Smooth muscle cell (in vitro differentiated cells): ENCODE measurements around the gene IFI27L1. TPM values are rescaled to one million over a fixed set of nuclear protein-coding genes. Genes with fewer than 3 reads are reported as not detected.

Experiments used
- DNase-seq: peaks from one replicate; lab custom pipeline; 2025; ENCODE audit not compliant: unreplicated experiment; lab: John Stamatoyannopoulos, UW
- H2AFZ ChIP-seq: fragments of 200-600 bp; sonication (generic); 2 replicates; pipeline ENCODE4 v1.6.0; 2016; ENCODE audit warnings: antibody characterized with exemption, low read depth, mild to moderate bottlenecking
- H3F3A ChIP-seq: fragments of 200-600 bp; sonication (generic); 2 replicates; pipeline ENCODE4 v1.6.0; 2017; ENCODE audit warnings: antibody characterized with exemption, low read depth
- H3K27ac ChIP-seq: fragments of 200-600 bp; sonication (generic); 2 replicates; pipeline ENCODE4 v1.5.1; 2016; ENCODE audit warnings: low read depth, mild to moderate bottlenecking
- H3K27me3 ChIP-seq: fragments of 200-600 bp; sonication (generic); 2 replicates; pipeline ENCODE4 v1.6.1; 2016; ENCODE audit warnings: low read depth, mild to moderate bottlenecking
- H3K36me3 ChIP-seq: fragments of 200-600 bp; sonication (generic); 2 replicates; pipeline ENCODE4 v1.5.1; 2016; ENCODE audit warnings: low read depth
- H3K4me1 ChIP-seq: fragments of 200-600 bp; sonication (generic); 2 replicates; pipeline ENCODE4 v1.5.1; 2016; ENCODE audit warnings: low read depth
- H3K4me2 ChIP-seq: fragments of 200-600 bp; sonication (generic); 2 replicates; pipeline ENCODE4 v1.6.0; 2016; ENCODE audit warnings: mild to moderate bottlenecking
- H3K4me3 ChIP-seq: fragments of 200-600 bp; sonication (generic); 2 replicates; pipeline ENCODE4 v1.5.1; 2016; ENCODE audit warnings: mild to moderate bottlenecking
- H3K79me2 ChIP-seq: fragments of 200-600 bp; sonication (generic); 2 replicates; pipeline ENCODE4 v1.6.0; 2016; ENCODE audit warnings: low read depth, mild to moderate bottlenecking
- H3K9ac ChIP-seq: fragments of 200-600 bp; sonication (generic); 2 replicates; pipeline ENCODE4 v1.6.0; 2016; ENCODE audit warnings: low read depth
- H3K9me3 ChIP-seq: fragments of 200-600 bp; sonication (generic); replicated peaks from 2 replicates; pipeline ENCODE4 v1.5.1; 2016; ENCODE audit warnings: low read depth
- H4K20me1 ChIP-seq: fragments of 200-600 bp; sonication (generic); 2 replicates; pipeline ENCODE4 v1.6.0; 2016; ENCODE audit warnings: low read depth
- WGBS: methylation state at CpG from one replicate; pipeline ENCODE4 v1.1.7; 2016; ENCODE audit warnings: low lambda C conversion rate; 5-methylcytosine and 5-hydroxymethylcytosine counted together
- polyA plus RNA-seq: library from polyadenylated mRNA; unstranded; fragments of >200 nt; fragmentation: Nextera tagmentation; extraction: Ambion mirVana; gene quantifications from 2 replicates; pipeline ENCODE4 v1.2.1, GENCODE V29; 2016
- total RNA-seq: library from RNA; depleted of rRNA; stranded (reverse); fragments of >200 nt; gene quantifications from 2 replicates; pipeline ENCODE4 v1.2.3, GENCODE V29; 2014
- TF ChIP-seq, protein P1 (sequence below): fragments of 200-600 bp; sonication (generic); IDR thresholded peaks from 2 replicates; pipeline ENCODE4 v1.5.1; 2017; ENCODE audit warnings: borderline replicate concordance, mild to moderate bottlenecking, antibody characterized with exemption; ENCODE audit not compliant: insufficient read depth, poor library complexity, severe bottlenecking

IFI27L1 gene
- total and polyA plus RNA-seq, 2 experiments from 2014 or later = 2.9 to 38.2 TPM

DNA sequence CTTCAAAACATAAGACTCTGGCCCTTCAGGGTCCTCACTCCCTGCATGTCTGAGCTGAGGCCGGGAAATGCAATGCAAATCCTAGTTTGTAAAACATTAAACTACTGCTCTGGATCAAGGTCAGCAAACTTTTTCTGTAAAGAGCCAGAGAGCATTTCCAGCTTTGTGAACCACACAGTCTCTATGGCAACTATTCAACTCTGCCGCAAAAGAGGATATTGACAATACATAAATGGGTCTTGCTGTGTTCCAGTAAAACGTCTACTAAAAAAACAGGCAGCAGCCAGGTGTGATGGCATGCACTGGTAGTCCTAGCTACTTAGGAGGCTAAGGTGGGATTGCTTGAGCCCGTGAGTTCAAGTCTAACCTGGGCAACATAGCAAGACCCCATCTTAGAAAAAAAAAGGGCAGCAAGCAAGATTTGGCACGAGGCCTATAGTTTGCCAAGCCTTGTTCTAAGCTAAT, 22.4 kb upstream of the IFI27L1 start:
- no peak overlapping the region for H3K4me2 ChIP-seq
- H4K20me1 ChIP-seq = peaks cover 58% of the 10 kb centered on the region
- TF ChIP-seq, protein P1, sequence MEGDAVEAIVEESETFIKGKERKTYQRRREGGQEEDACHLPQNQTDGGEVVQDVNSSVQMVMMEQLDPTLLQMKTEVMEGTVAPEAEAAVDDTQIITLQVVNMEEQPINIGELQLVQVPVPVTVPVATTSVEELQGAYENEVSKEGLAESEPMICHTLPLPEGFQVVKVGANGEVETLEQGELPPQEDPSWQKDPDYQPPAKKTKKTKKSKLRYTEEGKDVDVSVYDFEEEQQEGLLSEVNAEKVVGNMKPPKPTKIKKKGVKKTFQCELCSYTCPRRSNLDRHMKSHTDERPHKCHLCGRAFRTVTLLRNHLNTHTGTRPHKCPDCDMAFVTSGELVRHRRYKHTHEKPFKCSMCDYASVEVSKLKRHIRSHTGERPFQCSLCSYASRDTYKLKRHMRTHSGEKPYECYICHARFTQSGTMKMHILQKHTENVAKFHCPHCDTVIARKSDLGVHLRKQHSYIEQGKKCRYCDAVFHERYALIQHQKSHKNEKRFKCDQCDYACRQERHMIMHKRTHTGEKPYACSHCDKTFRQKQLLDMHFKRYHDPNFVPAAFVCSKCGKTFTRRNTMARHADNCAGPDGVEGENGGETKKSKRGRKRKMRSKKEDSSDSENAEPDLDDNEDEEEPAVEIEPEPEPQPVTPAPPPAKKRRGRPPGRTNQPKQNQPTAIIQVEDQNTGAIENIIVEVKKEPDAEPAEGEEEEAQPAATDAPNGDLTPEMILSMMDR = no peak
- H3K4me3 ChIP-seq = no peak overlapping the region
- peaks cover 21% of the 10 kb centered on the region for H3K36me3 ChIP-seq
- H3K27ac ChIP-seq = no peak overlapping the region
- H3K9me3 ChIP-seq = no peaks in the 10 kb centered on the region
- H2AFZ ChIP-seq = no peak overlapping the region
- WGBS = 99% methylated on average over 5 of the region's 5 CpGs
- DNase-seq = no peak
- H3K79me2 ChIP-seq = peaks cover 9% of the 10 kb centered on the region
- peaks cover 7% of the 10 kb centered on the region for H3K4me1 ChIP-seq
- no peaks in the 10 kb centered on the region for H3F3A ChIP-seq
- no peak overlapping the region for H3K9ac ChIP-seq
- H3K27me3 ChIP-seq = no peaks in the 10 kb centered on the region

DNA sequence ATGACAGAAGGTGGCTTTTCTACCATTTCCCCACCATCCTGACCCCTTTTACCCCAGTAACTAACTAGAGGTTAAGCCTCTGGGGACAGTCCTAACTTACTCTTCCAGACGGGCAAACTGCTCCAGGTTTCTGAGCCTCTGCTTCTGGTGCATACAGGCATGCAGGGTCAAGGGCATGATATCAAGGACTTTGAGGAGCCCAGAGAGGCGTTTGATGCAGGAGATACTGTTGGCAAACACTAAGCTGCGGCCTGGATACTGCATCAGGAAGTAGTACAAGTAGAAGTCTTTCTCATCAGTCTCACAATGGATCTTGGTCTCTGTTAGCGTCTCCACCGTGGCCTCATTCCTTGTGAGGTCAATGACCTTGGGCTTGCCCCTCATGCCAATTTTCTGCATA, 21.1 kb upstream of the IFI27L1 start:
- peaks cover 22% of the 10 kb centered on the region for H3K79me2 ChIP-seq
- TF ChIP-seq, protein P1 = no peak
- no peak overlapping the region for H3K4me3 ChIP-seq
- H3K9me3 ChIP-seq = no peaks in the 10 kb centered on the region
- peaks cover 70% of the 10 kb centered on the region for H4K20me1 ChIP-seq
- H3K9ac ChIP-seq = no peak overlapping the region
- peaks cover 21% of the 10 kb centered on the region for H3K36me3 ChIP-seq
- H2AFZ ChIP-seq = no peak overlapping the region
- peaks cover 7% of the 10 kb centered on the region for H3K4me1 ChIP-seq
- no peaks in the 10 kb centered on the region for H3K27me3 ChIP-seq
- H3K27ac ChIP-seq = no peak overlapping the region
- WGBS = 96% methylated on average over 5 of the region's 5 CpGs
- no peak overlapping the region for H3K4me2 ChIP-seq
- DNase-seq = no peak
- H3F3A ChIP-seq = no peaks in the 10 kb centered on the region

DNA sequence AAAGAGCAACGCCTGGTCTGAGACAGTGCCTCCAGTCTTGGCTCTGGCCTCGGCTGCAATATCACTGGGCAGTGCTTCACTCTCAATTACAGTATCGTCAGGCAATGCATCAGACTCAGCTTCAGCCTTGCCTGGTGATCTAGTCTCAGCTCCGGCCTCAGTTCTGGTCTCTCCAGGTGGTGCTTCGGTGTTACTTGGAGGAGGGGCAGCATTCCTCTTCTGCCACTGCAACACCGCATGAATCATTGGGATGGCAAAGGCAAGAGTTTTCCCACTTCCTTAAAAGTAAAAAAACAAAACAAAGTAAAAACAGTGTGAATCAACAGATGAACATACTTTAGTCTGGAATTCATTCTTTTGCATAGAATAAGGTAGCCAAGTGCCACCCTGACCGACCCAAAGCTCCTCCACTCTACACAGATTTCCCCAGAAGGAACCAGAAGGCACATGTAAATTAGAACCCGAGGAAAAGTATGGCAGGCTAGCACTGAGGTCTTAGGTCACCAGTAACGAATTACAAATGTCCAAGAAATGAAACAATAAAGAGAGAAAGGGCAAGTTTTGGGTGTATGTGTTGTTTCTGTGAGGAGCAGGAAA, 18.7 kb upstream of the IFI27L1 start:
- no peak for DNase-seq
- TF ChIP-seq, protein P1 = no peak
- no peak overlapping the region for H3K9ac ChIP-seq
- H3K27ac ChIP-seq = peak overlapping the region; percentile 52
- H3K4me2 ChIP-seq = no peak overlapping the region
- H3K27me3 ChIP-seq = no peaks in the 10 kb centered on the region
- no peaks in the 10 kb centered on the region for H3K9me3 ChIP-seq
- H4K20me1 ChIP-seq = peaks cover 91% of the 10 kb centered on the region
- H3F3A ChIP-seq = no peaks in the 10 kb centered on the region
- H3K79me2 ChIP-seq = peaks cover 45% of the 10 kb centered on the region
- peaks cover 15% of the 10 kb centered on the region for H3K36me3 ChIP-seq
- H3K4me3 ChIP-seq = no peak overlapping the region
- no peak overlapping the region for H2AFZ ChIP-seq
- WGBS = 82% methylated on average over 9 of the region's 9 CpGs
- peaks cover 7% of the 10 kb centered on the region for H3K4me1 ChIP-seq
